Liver (tissue), 3 donors: Measurements from ENCODE around the gene NDUFS1.

ENCODE experiments used
- CTCF ChIP-seq: fragments of 150-350 bp; IDR thresholded peaks from 2 replicates; pipeline ENCODE4 v1.5.1; 2017; ENCODE audit warnings: improper control_type of control experiment, low read depth, low read length; ENCODE audit not compliant: missing input control
- EGR1 ChIP-seq, 2 donors: IDR thresholded peaks; 2 replicates each; pipeline ENCODE4 v1.6.1; 2016 to 2018; ENCODE audit warnings: antibody characterized with exemption in 2 of 2, low read depth in 2 of 2
- FOXA1 ChIP-seq: IDR thresholded peaks from 2 replicates; pipeline ENCODE4 v1.6.1; 2016; ENCODE audit warnings: antibody characterized with exemption
- GABPA ChIP-seq, 2 donors: IDR thresholded peaks in 1 of 2; conservative IDR thresholded peaks in 1 of 2; 2 replicates each; pipeline ENCODE4 v1.6.1; 2016; ENCODE audit warnings: antibody characterized with exemption in 2 of 2, mild to moderate bottlenecking in 1 of 2, moderate library complexity in 1 of 2
- JUND ChIP-seq, 2 donors: IDR thresholded peaks; 2 replicates each; pipeline ENCODE4 v1.6.1; 2016; ENCODE audit warnings: antibody characterized with exemption in 2 of 2
- SP1 ChIP-seq: IDR thresholded peaks from 2 replicates; pipeline ENCODE4 v1.6.1; 2018; ENCODE audit warnings: antibody characterized with exemption, mild to moderate bottlenecking
- YY1 ChIP-seq: IDR thresholded peaks from 2 replicates; pipeline ENCODE4 v1.6.1; 2016; ENCODE audit warnings: antibody characterized with exemption, mild to moderate bottlenecking
- TF ChIP-seq, protein P1 (sequence below): IDR thresholded peaks from 2 replicates; pipeline ENCODE4 v1.6.1; 2016; ENCODE audit warnings: antibody characterized with exemption, mild to moderate bottlenecking
- TF ChIP-seq, protein P2 (sequence below): IDR thresholded peaks from 2 replicates; pipeline ENCODE4 v1.6.1; 2016; ENCODE audit warnings: antibody characterized with exemption
- donor health status: healthy.
- donor health status: healthy.

DNA sequence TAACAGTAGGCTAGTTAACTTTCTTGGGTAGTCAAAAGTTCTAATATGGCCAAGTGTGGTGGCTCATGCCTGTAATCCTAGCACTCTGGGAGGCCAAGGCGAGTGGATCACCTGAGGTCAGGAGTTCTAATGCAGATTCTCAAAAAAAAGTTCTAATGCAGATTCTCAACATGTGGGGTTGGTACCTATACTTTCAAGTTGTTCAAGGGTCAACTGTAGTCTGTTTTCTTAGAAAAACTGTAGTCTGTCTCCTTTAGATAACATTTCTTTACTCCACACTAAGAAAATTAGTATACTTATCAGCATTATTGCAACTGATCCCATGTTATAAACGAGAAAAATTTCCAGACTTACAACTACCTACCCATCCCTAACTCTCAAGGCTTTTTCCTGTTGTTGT lies 89.8 kb downstream of the NDUFS1 start:
- TF ChIP-seq CTCF (no peak), JUND (IDR thresholded peaks at IDR 0.05) (no peak), YY1 (no peak), SP1 (no peak), EGR1 (IDR thresholded peaks at IDR 0.05; ENCODE audit: low read depth in 2 of 2) (no peak), GABPA (IDR thresholded peaks at IDR 0.05 in 1 of 2, conservative IDR thresholded peaks at IDR 0.05 in 1 of 2) (no peak), FOXA1 (no peak)
- TF ChIP-seq, protein P1, sequence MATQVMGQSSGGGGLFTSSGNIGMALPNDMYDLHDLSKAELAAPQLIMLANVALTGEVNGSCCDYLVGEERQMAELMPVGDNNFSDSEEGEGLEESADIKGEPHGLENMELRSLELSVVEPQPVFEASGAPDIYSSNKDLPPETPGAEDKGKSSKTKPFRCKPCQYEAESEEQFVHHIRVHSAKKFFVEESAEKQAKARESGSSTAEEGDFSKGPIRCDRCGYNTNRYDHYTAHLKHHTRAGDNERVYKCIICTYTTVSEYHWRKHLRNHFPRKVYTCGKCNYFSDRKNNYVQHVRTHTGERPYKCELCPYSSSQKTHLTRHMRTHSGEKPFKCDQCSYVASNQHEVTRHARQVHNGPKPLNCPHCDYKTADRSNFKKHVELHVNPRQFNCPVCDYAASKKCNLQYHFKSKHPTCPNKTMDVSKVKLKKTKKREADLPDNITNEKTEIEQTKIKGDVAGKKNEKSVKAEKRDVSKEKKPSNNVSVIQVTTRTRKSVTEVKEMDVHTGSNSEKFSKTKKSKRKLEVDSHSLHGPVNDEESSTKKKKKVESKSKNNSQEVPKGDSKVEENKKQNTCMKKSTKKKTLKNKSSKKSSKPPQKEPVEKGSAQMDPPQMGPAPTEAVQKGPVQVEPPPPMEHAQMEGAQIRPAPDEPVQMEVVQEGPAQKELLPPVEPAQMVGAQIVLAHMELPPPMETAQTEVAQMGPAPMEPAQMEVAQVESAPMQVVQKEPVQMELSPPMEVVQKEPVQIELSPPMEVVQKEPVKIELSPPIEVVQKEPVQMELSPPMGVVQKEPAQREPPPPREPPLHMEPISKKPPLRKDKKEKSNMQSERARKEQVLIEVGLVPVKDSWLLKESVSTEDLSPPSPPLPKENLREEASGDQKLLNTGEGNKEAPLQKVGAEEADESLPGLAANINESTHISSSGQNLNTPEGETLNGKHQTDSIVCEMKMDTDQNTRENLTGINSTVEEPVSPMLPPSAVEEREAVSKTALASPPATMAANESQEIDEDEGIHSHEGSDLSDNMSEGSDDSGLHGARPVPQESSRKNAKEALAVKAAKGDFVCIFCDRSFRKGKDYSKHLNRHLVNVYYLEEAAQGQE = no peak
- TF ChIP-seq, protein P2, sequence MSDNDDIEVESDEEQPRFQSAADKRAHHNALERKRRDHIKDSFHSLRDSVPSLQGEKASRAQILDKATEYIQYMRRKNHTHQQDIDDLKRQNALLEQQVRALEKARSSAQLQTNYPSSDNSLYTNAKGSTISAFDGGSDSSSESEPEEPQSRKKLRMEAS = no peak
